GM21390 (cell line): ENCODE results near the gene DHX16.
"Not testable (repeated sequence)": the region's sequence is repeated elsewhere in the genome, so short reads cannot be mapped to it uniquely, and the experiment has no call there.

Experiments
- ATAC-seq: cut with Tn5 transposase; IDR thresholded peaks from one replicate; pipeline ENCODE4 v1.9.1; 2021; ENCODE audit not compliant: unreplicated experiment

The DHX16 gene

DNA sequence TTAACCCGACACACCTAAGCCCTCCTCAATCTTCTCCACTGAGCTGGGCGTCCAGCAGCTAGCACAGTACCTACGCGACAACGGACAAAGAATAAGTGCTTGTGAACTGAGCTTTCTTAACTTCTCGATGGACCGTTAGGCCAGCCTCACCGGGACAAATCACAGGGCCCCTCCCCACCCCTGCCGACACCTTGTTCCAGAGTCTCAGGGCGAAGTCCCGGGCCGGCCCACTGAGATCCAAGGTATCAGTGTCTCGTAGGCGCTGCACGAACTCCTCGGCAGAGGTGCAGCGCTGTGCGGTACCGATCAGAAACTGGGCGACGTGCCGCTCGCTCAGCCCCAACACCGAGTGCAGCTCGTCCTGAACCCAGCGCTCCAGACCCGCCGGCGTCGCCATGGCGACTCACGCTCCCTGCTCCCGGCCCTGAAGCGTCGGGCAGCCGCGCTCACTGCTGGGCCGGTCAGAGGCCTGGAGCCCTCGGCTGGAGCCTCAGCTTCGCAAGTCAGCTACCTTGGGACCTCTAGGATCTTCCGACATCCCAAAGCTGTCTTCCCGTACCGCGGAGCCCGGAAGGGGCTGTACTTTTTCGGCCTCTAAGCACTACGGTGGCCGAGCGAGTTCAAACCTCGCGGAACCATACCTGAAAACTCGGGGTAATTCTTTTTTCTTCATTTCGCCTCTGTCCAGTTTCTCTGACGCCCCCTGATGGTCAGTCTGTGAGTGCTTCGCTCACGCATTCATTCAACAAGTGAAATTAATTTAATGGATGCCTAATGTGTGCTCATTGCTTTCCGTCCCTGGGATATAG is at the start of gene DHX16:
TSS of gene DHX16 (minus strand) at position 562 of the 809 bp plus-strand sequence. CDS start at position 397, 165 bp downstream.
- peak; percentile 71 for ATAC-seq

DNA sequence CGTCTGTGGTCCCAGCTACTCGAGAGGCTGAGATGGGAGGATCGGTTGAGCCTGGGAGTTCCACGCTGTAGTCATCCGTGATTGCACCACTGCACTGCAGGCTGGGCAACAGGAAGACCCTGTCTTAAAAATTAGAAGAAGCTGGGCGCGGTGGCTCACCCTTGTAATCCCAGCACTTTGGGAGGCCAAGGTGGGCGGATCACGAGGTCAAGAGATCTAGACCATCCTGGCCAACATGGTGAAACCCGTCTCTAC is 49.1 kb upstream of the DHX16 start:
- ATAC-seq: not testable (repeated sequence)

DNA sequence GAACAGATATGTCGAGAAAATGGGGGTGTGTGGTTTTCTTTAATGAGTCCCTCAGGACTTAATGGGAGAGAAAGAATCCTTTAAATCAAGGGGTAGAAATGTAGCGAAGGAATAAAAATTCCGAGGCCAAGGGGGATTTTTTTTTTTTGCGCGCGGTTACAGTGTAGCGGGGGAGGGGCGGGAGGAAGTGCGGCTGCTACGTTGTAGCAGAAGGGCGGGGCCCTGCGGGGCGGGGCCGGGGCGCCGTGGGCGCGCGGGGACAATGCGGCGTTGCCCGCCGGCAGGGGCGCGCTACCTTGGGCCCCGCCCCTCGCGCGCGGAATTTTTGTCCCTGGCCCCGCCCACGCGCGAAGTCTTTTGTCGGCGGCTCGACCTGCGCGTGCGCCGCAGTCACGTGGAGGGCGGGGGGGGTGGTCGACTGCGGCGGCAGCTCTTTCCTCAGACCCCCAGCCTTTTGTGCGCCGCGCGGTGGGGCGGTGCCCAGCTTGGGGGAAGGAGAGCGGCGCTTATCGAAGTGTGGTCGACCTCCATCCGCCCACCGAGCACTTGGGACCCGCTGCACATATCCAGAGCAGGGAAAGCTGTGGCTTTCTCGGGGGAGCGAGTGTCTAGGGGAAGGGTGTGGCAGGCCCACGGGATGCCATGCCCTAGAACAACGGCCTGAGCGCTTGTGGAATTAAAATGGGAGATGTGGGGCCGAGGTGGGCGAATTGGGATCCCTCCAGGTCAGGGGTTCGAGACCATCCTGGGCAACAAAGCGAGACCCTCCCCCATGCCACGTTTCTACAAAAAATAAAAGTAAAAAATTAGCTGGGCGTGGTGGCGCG is 48.6 kb upstream of the DHX16 start:
- ATAC-seq: peak; percentile 18

DNA sequence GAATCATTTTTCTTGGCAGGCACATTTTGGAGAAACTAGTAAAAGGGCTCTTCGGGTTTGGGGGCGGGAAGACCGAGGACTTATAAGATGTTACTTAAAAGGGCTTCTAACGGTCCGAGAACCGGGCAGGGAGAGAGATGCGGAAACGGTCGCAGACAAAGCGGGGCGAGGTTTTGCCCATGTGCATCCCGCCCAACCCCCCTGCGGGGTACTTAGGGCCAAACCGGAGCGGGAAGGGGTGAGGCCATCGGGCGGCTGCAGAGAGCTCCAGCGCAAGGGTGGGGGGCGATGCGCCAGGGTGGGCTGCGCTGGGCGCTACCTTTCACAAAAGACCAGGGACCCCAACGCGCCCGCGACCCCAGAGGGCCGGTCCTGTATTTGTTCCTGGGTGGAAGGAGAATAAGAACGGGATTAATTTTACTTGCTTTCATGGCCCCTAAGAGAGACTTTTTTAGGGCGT is 48.0 kb upstream of the DHX16 start:
- ATAC-seq: no peak

DNA sequence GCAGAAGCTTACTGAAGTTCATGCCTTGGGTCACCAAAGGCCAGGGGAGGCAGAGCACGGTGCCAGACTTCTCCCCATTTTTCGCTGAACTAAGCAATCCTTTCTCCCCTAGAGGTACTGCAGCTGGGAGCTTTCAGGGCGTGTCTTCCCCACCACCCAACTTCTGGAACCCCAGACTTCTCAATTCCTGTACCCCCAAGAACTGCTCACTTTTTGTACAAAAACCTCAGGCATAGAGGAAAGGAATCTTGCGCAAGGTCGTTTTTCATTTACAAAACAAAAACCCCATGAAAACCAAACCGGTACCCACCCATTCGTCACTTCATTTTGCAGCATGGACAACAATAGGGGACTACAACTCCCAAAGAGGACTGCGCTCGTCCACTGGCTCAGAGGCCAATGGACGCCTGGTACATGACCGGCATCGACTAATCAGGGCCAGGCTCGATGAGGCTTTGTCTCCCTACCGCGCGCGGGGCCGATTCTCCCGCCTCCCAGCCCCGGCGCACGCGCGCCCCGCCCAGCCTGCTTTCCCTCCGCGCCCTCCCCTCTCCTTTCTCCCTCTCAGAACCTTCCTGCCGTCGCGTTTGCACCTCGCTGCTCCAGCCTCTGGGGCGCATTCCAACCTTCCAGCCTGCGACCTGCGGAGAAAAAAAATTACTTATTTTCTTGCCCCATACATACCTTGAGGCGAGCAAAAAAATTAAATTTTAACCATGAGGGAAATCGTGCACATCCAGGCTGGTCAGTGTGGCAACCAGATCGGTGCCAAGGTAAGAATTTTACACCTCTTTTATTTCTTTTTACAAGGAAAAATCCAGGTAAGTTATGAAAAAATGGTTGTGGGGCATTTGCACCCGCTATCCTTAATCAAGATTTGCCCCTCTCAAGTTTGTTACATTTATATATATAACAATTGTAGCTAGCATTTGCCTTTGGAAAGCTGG is 47.3 kb upstream of the DHX16 start, which contains the start of gene TUBB:
TSS of gene TUBB (plus strand) at position 562 of the 947 bp plus-strand sequence. CDS start at position 717, 155 bp downstream.
- peak; percentile 33 for ATAC-seq

DNA sequence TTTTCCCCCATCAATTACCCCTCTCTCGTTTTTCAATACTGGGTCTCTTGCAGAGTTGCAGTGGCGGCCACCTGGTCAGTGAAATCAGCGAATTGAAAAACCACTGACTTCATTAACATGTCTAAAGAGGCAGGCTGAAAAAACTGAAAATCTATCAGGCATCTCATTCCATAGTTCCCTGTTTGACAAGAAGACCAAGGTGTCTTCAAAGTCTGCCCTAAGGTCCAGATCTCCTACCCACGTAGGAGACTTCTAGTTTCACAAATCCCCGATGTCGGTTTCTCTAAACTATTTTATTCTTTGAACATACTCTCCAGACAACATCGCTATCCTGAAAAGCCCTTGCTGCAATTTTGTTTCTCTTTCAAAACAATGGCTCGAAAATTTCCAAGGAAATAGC is 46.5 kb upstream of the DHX16 start:
- no peak for ATAC-seq

DNA sequence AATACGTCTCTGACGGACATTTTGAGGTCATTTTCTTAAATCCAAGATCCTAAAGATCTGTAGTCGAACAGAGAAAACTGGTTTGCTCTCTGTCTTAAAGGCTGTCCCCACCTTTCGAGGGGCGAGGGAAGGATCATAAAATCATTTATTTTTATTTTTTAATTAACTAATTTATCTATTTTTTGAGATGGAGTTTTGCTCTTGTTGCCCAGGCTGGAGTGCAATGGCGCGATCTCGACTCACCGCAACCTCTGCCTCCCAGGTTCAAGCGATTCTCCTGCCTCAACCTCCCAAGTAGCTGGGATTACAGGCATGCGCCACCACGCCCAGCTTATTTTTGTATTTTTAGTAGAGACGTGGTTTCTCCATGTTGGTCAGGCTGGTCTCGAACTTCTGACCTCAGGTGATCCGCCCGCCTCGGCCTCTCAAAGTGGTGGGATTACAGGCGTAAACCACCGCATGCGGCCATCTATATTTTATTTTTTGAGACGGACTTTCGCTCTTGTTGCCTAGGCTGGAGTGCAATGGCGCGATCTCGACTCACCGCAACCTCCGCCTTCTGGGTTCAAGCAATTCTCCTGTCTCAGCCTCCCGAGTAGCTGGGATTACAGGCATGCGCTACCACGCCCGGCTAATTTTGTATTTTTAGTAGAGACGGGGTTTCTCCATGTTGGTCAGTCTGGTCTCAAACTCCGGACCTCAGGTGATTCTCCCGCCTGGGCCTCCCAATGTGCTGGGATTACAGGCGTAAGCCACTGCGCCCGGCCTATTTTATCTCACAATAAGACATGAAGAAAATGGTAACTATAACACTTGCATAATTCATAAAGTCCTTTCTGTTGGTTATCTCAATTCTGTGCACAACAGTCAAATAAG is 45.3 kb upstream of the DHX16 start:
- ATAC-seq: not testable (repeated sequence)

DNA sequence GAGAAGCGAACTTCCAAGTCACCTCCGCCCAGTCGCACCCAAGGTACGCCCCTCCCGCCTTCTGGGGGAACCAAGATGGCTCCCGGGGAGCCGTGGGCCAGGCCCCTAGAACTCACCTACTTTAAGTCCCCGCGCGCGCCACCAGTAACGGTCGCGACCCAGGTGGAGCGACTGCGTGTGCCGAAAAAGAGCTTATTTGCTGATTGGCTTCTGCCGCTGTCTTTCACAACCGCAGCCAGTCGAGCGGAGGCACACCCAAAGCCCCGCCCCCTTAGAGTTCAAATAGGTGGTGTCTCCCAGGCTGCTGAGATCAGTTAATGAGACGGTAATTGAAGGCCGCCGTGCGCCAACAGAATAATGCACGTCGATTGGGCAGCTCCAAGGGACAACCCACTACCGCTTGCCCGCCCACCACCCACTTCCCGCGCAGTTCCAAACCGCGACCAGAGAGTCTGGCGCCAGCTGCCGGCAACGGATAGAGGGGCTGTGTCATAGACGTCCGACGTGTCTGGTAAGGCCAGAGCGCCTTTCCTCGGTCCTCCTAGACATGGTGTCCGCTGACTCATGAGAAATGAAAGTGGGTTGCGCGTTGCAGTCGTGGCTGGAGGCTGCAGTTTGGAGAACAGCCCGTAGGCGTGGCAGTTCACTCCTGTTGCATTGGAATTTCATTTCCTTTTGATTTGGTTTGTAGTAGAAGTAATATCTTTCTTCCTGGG is 44.5 kb upstream of the DHX16 start, which contains the start of gene MDC1:
TSS of gene MDC1 (minus strand) at position 153 of the 716 bp plus-strand sequence. CDS start 2,106 bp downstream, outside the sequence.
- ATAC-seq: peak; percentile 69

DNA sequence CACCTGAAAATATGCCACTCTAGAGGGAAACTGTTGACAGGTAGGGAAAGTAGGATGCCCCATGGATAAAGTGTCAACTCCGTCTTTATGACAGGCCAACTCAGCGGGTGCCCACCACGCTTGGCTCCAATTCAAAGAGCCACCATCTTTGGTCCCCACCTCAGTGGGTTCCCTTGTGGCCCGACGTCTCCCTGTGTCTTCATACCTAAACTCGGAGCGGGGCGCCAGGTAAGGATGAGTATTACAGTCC is 44.0 kb upstream of the DHX16 start:
- no peak for ATAC-seq

DNA sequence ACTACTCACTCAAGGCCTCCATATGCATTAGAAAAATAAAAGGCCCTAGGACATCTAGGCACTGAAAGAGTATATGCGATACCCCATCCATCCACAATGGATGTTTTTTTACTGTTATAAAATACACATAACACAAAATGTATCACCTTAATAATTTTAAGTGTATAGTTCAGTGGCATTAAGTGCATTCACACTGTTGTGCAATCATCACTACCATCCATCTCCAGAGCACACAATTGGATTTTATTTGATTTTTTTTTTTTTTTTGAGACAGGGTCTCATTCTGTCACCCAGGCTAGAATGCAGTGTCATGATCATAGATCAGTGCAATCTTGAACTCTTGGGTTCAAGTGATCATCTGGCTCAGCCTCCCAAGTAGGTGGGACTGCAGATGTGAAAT is 41.5 kb upstream of the DHX16 start:
- ATAC-seq: no peak

DNA sequence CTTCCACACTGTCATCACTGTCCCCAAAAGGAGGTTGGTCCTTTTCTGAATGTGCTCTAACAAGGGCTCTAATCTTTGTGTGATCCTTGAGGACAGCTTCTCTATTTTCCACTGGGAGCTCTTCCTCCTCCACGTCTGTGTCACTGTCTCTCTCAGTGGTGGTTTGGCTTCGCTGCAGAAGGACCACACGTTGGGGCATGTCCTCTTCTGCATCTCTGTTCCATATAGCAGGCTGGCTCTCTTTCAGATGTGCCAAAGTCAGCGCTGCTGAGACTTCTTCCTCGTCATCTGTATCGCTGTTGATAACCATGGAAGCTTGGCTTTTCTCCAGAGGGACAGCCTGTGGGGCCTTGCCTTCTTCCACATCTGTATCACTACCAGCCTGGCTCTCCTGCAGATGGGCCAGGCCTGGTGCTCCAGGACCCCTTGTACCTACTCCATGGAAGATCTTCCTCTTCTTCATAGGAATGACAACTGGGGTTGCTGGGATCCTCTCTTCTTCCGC is 39.7 kb upstream of the DHX16 start:
- ATAC-seq: no peak

DNA sequence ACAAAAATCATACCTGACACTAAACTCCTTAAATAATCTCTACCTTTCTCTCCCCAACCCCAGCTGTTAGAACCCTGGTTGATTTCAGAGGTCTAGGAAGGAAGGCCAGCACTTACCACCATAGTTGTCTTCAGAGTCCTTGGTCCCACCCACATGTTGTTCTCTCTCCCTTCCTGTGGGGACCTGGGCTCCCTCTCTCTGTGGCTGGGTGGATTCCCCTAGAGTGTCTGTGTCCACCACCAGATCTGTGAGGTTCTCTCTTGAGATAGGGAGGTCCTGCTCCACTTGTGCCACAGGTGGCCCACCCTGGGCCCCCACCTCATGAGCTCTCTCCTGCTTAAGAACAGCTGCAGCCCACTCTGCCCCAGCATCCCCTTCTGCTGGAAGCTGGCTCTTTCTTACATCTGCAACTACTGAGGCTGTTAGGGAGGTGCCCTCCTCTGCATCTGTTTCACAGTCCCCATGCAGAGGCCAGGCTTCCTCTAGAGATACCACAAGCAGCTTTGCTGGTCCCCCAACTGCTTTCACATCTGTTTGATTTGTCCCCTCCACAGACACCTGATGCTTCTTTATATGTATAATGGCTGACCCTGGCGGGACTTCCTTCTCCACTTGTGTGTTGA is 39.1 kb upstream of the DHX16 start:
- no peak for ATAC-seq

DNA sequence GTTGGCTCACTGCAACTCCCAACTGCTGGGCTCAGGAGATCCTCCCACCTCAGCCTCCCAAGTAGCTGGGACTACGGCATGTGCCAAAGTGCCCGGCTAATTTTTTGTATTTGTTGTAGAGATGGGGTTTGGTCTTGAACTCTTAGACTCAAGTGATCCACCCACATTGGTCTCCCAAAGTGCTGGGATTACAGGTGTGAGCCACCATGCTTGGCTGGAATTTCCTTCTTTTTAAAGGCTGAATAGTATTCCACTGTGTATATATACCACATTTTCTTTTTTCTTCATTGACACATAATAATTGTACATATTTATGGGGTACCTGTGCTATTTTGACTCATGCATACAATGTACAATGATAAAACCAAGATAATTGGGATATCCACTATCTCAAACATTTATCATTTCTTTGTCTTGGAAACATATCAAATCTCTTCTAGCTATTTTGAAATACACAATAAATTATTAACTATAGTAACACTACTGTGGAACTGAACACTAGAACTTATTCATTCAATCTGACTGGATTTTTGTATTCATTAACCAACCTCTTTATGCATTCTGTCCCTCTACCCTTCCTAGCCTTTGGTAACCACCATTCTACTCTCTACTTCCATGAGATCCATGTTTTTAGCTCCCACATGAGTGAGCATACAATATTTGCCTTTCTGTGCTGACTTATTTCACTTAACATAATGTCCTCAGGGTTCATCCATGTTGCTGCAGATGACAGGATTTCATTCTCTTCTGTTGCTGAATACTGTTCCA is 36.5 kb upstream of the DHX16 start:
- no peak for ATAC-seq

DNA sequence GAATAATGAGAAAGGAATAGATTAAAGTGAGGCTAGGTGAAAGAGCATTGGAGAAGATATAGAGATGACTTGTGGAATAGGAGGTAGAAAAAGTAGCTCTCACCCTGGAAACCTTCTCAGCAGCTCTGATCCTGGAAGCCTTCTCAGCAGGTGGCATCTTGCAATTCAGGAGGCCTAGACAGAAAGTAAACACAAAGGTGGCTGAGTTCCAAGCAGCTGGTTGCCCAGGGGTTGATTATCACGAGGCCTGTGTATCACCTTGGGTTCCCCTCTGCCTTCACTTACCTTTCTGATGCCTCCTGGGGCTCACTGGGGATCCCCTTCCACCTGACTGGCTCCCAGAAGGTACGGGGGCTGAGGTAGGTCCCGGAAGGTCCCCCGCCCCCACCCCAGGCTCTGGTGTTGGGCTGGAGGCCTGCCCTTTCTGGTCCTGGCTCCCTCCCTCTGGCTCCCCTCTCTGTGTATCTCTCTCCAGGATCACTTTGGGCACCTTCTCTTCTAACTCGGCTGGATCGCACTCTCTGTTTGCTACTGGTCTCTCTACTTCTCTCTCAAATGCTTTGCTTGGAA is 34.6 kb upstream of the DHX16 start:
- ATAC-seq: no peak

DNA sequence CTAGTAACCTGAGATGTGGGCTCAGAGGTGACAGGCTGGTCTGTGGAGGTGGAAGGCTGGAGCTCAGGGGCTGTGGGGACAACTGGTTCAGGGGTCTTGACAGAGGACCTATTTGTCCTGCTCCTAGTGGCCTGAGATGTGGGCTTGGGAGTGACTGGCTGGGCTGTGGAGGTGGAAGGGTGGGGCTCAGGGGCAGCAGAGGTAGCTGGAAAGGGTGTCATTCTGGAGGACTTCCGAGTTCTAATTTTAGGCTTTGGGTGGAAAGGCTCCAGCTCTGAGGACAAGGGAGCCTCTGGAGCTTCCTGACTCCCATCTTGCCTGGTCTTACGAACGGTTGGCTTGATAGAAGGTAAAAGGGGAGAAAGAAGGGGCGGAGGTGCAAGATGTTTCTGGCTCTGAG is 32.8 kb upstream of the DHX16 start:
- no peak for ATAC-seq

DNA sequence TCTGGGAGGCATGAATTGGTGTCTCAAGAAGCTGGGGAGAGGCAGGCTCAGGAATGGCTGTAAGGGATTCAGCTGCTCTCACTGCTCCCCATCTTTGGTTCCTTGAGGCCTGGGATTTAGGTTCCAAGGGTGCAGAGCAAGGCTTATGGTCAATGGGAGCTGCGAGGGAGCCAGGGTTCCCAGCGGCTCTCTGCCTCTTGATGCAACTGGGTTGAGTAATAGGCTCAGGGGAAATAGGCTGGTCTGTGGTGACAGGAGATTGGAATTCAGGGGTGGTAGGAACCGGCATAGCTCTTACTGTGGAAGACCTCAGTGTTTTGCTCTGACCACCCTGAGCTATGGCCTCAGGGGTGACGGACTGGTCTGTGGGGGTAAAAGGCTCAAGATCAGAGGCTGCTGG is 31.0 kb upstream of the DHX16 start:
- ATAC-seq: no peak

DNA sequence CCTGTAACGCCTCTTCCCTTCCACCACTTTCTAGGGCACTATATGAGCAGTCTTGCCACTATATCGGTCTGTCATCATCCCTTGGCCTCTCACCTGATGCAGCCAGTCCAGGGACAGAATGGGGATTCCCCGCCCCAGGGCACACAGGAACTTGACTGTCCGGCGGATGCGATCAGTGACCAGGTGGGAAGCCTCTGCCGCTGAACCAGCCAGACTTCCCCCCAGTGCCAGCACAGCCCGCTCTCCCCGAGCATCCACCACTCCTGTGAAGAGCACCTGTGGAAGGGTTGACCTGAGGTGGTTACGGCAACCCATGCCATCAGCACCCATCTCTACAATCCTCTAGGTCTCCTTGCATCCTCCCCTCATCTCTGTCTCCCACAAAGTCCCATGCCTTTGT is 30.2 kb upstream of the DHX16 start:
- ATAC-seq: no peak

DNA sequence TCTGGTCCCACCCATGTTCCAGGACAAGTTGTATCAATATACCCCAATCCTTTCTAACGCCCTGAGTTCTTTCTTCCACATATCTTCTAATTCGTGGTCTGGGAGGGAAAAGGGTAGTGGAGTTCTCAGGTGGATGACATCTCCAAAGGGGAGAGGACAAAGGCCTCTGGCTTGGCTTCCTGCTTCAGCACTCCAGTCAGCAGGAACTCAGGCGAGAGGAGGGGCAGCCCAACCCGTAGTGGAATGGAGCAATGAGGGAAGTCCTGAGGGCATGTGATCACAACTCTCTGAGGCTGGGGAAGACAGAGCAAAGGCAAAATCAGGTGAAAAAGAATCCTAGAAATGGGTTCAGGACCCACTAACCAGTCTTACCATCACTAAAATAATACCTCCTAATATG is 27.5 kb upstream of the DHX16 start:
- ATAC-seq: no peak
